ENCODE results near the gene LHPP. TPM values are rescaled to one million over a fixed set of nuclear protein-coding genes. Genes with fewer than 3 reads are reported as not detected.

The LHPP gene
- total RNA-seq, 4 donors from 2014 or later: 12.3 to 25.0 (median 16.2) TPM

DNA sequence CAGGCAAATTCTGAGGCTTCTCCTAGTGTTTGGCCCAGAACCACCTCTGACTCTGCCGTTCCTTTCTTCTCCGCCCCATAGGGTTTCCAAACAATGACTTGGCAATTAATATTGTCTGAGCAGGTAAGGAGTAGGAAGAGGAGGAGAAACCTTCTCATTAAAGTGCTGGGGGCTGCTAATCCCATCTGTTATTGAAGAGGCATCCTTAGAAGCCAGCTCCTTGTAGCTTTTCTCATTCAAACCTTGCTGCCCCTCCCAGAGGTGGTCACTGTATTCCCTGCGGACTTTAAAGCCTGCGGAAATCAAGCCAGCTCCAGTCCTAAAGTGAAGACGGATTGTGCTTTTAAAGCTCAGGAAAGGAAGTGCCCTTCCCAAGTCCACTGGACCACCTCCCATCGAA, 10.3 kb upstream of the LHPP start:
- Histone ChIP-seq H3K4me1 (peaks cover 0 to 37% (median 17%) of the 10 kb centered on the region in 3 donors), H3K4me3 (no peak overlapping the region), H3K36me3 (no peaks in the 10 kb centered on the region), H3K9me3 (no peaks in the 10 kb centered on the region), H3K27ac (no peak overlapping the region), H3K27me3 (peaks cover 100% of the 10 kb centered on the region)
- ATAC-seq: no peak
- WGBS, 2 donors (ENCODE audit: low coverage in 1 of 2): 43 to 70% methylated on average over 2 to 6 of the region's 6 CpGs
- TF ChIP-seq POLR2AphosphoS5 (IDR thresholded peaks at IDR 0.05): no peak
- no peak for TF ChIP-seq EP300 (IDR thresholded peaks at IDR 0.05)
- no peak for TF ChIP-seq POLR2A (IDR thresholded peaks at IDR 0.05)
- TF ChIP-seq, protein P1, sequence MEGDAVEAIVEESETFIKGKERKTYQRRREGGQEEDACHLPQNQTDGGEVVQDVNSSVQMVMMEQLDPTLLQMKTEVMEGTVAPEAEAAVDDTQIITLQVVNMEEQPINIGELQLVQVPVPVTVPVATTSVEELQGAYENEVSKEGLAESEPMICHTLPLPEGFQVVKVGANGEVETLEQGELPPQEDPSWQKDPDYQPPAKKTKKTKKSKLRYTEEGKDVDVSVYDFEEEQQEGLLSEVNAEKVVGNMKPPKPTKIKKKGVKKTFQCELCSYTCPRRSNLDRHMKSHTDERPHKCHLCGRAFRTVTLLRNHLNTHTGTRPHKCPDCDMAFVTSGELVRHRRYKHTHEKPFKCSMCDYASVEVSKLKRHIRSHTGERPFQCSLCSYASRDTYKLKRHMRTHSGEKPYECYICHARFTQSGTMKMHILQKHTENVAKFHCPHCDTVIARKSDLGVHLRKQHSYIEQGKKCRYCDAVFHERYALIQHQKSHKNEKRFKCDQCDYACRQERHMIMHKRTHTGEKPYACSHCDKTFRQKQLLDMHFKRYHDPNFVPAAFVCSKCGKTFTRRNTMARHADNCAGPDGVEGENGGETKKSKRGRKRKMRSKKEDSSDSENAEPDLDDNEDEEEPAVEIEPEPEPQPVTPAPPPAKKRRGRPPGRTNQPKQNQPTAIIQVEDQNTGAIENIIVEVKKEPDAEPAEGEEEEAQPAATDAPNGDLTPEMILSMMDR (IDR thresholded peaks at IDR 0.05): no peak

DNA sequence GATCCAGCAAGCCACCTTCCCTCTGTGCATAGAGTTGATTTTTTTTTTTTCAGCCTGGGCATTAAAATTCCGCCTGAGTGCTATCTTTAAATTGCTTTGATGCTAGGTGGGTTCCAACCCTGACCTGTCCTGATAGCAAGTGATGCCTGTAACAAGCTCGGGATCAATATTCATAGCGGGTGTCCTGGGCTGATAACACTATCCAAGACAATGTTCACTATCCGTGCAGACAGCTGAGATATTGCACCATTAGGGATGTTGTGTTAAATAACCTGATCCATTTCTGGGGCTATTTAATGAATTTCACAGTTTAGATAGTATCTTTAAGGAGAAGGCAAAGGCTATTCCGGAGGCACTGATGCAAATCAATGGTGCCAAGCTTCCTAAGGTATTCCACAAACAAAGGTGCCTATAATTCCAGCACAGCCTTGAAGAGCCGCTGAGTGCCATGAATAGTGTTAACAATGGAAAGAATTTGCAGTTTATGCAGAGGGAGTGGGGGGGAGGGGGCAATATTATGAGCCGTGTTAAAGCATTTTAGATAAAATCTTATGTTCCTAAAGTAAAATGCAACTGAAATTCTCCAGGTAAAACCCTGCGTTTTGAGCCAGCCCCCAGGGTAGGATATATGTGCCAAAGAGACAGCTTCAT, 7.5 kb upstream of the LHPP start:
- peaks cover 82% of the 10 kb centered on the region for H3K27me3 ChIP-seq
- TF ChIP-seq EP300 (IDR thresholded peaks at IDR 0.05): no peak
- no peak for ATAC-seq
- peaks cover 0 to 14% (median 10%) of the 10 kb centered on the region in 3 donors for H3K4me1 ChIP-seq
- no peak overlapping the region for H3K27ac ChIP-seq
- 18 to 48% methylated on average over 5 to 8 of the region's 8 CpGs for WGBS, 2 donors (ENCODE audit: low coverage in 1 of 2)
- no peaks in the 10 kb centered on the region for H3K9me3 ChIP-seq
- no peak overlapping the region for H3K4me3 ChIP-seq
- H3K36me3 ChIP-seq: no peaks in the 10 kb centered on the region

DNA sequence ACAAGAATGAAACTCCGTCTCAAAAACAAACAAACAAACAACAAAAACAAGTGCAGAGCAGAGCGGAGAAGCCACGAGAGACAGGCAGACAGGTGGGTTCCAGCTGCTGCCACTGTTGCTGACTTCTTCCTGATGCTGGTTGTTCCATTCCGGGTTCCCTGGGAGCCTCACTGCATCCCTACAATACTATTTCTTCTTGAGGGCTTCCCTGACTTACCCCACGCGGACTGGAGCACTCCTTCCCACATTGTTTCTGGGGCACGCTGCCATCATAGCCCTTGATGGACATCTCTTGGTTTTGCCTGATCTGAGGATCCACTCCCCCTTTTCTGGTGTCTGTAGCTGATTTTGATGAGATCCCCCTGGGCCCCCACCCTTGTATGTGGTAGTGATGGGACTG, 6.2 kb upstream of the LHPP start:
- Histone ChIP-seq H3K4me3 (no peak overlapping the region), H3K27me3 (peaks cover 69% of the 10 kb centered on the region), H3K9me3 (no peaks in the 10 kb centered on the region), H3K27ac (no peak overlapping the region), H3K36me3 (no peaks in the 10 kb centered on the region), H3K4me1 (peaks cover 0 to under 1% (median 0%) of the 10 kb centered on the region in 3 donors)
- WGBS, 2 donors (ENCODE audit: low coverage in 1 of 2): 51 to 79% methylated on average over 6 to 7 of the region's 7 CpGs
- ATAC-seq: no peak
- TF ChIP-seq, protein P1 (IDR thresholded peaks at IDR 0.05): no peak
- TF ChIP-seq EP300 (IDR thresholded peaks at IDR 0.05) (no peak), POLR2A (IDR thresholded peaks at IDR 0.05) (no peak), POLR2AphosphoS5 (IDR thresholded peaks at IDR 0.05) (no peak)

DNA sequence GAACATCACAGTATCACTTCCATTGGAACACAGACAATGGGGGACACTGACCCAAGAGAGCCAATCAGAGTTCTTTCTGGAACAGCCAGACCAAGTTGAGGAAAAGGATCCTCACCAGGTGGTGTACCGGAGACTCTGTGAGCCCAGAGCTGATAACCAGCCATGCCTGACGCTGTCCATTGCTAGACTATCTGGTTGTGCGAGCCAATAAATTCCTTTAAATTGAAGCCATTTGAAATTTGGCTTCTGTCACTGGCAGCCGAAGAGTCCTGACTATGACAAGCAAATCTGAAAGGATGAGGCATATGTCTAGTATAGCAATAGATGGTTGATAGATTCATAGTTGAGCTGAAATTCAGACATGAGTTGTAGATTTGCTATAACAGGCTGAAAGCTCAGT, 3.1 kb upstream of the LHPP start:
- TF ChIP-seq POLR2A (IDR thresholded peaks at IDR 0.05): no peak
- TF ChIP-seq, protein P1 (IDR thresholded peaks at IDR 0.05): no peak
- TF ChIP-seq POLR2AphosphoS5 (IDR thresholded peaks at IDR 0.05): no peak
- TF ChIP-seq EP300 (IDR thresholded peaks at IDR 0.05): no peak

DNA sequence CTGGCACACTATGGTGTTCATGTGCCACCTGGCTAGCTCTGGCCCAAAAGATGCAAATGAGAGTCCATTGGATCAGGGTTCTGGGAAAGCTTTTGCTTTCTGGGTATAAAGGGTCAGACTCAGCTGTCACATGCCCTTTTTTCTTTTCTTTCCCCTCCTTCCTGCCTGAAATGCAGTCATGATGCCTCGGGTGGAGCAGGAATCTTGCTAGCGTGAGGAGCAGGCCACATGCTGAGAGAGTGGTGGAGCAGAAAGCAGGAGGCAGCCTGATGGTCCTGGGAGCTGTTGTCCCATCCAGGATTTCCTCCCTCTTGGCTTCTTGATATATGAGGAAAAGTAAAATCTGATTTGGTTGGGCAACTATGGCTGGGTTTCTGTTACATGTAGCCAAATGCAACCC, 2.7 kb upstream of the LHPP start:
- 75% methylated on average over 2 of the region's 2 CpGs; no CpG with 5 or more reads in 1 of the 2 donors for WGBS, 2 donors (ENCODE audit: low coverage in 1 of 2)
- Histone ChIP-seq H3K4me1 (peaks cover 0 to 8% (median 0%) of the 10 kb centered on the region in 3 donors), H3K36me3 (no peaks in the 10 kb centered on the region), H3K4me3 (no peak overlapping the region), H3K27ac (no peak overlapping the region), H3K9me3 (no peaks in the 10 kb centered on the region), H3K27me3 (peaks cover 34% of the 10 kb centered on the region)
- ATAC-seq: no peak
- no peak for TF ChIP-seq POLR2AphosphoS5 (IDR thresholded peaks at IDR 0.05)
- no peak for TF ChIP-seq EP300 (IDR thresholded peaks at IDR 0.05)
- TF ChIP-seq, protein P1 (IDR thresholded peaks at IDR 0.05): no peak
- TF ChIP-seq POLR2A (IDR thresholded peaks at IDR 0.05): no peak

More for the DNA sequence above, 3.1 kb upstream of the LHPP start:
- no peak overlapping the region for H3K4me3 ChIP-seq
- ATAC-seq: no peak
- 82 to 90% methylated on average over 2 to 3 of the region's 4 CpGs for WGBS, 2 donors (ENCODE audit: low coverage in 1 of 2)
- no peaks in the 10 kb centered on the region for H3K36me3 ChIP-seq
- H3K27ac ChIP-seq: no peak overlapping the region
- no peaks in the 10 kb centered on the region for H3K9me3 ChIP-seq
- H3K4me1 ChIP-seq: peaks cover 0 to 8% (median 0%) of the 10 kb centered on the region in 3 donors
- H3K27me3 ChIP-seq: peaks cover 38% of the 10 kb centered on the region
